MM.1S (cell line): ENCODE results near the gene ANKRD13D.

Source experiments
- DNase-seq: peaks from one replicate; pipeline ENCODE4 v3.0.0-alpha.2; 2015
- H2AFZ ChIP-seq: fragments of 300-600 bp; sonication (generic); 2 replicates; pipeline ENCODE4 v1.6.0; 2016; ENCODE audit warnings: antibody characterized with exemption, low read length
- H3F3A ChIP-seq: fragments of 300-600 bp; sonication (generic); 2 replicates; pipeline ENCODE4 v1.6.1; 2016; ENCODE audit warnings: mild to moderate bottlenecking, antibody characterized with exemption, low read length, moderate library complexity, mixed read lengths; ENCODE audit not compliant: insufficient read depth
- H3K27ac ChIP-seq: fragments of 300-600 bp; sonication (generic); 2 replicates; pipeline ENCODE4 v1.5.1; 2016; ENCODE audit warnings: mild to moderate bottlenecking, low read length
- H3K27me3 ChIP-seq: fragments of 300-600 bp; sonication (generic); replicated peaks from 2 replicates; pipeline ENCODE4 v1.6.0; 2016; ENCODE audit warnings: low read length; ENCODE audit not compliant: insufficient read depth
- H3K36me3 ChIP-seq: fragments of 300-600 bp; sonication (generic); replicated peaks from 2 replicates; pipeline ENCODE4 v1.6.1; 2016; ENCODE audit warnings: mild to moderate bottlenecking, low read length, mixed read lengths; ENCODE audit not compliant: insufficient read depth
- H3K4me1 ChIP-seq: fragments of 300-600 bp; sonication (generic); 2 replicates; pipeline ENCODE4 v1.6.1; 2016; ENCODE audit warnings: low read length, mixed read lengths
- H3K4me2 ChIP-seq: fragments of 300-600 bp; sonication (generic); 2 replicates; pipeline ENCODE4 v1.6.0; 2016; ENCODE audit warnings: low read depth, low read length
- H3K4me3 ChIP-seq: fragments of 300-600 bp; sonication (generic); 2 replicates; pipeline ENCODE4 v1.5.1; 2016; ENCODE audit warnings: low read length, mixed read lengths
- H3K79me2 ChIP-seq: fragments of 300-600 bp; sonication (generic); 2 replicates; pipeline ENCODE4 v1.6.1; 2016; ENCODE audit warnings: mixed run types, low read length, mixed read lengths
- H3K9ac ChIP-seq: fragments of 300-600 bp; sonication (generic); 2 replicates; pipeline ENCODE4 v1.6.1; 2016; ENCODE audit warnings: low read length, mixed read lengths
- H3K9me2 ChIP-seq: fragments of 300-600 bp; sonication (generic); replicated peaks from 2 replicates; pipeline ENCODE4 v1.6.1; 2016; ENCODE audit warnings: mild to moderate bottlenecking, low read length, mixed read lengths; ENCODE audit not compliant: insufficient read depth
- H3K9me3 ChIP-seq: fragments of 300-600 bp; sonication (generic); replicated peaks from 2 replicates; pipeline ENCODE4 v1.6.1; 2016; ENCODE audit warnings: mild to moderate bottlenecking, low read length, mixed read lengths; ENCODE audit not compliant: insufficient read depth
- H4K20me1 ChIP-seq: fragments of 300-600 bp; sonication (generic); 2 replicates; pipeline ENCODE4 v1.6.1; 2016; ENCODE audit warnings: mild to moderate bottlenecking, low read length, moderate library complexity, mixed read lengths; ENCODE audit not compliant: insufficient read depth
- EZH2 ChIP-seq: fragments of 300-600 bp; sonication (generic); optimal IDR thresholded peaks from 2 replicates; pipeline ENCODE3; 2017; ENCODE audit warnings: low read depth, mild to moderate bottlenecking, antibody characterized with exemption, low read length, mixed read lengths
- EZH2phosphoT487 ChIP-seq: fragments of 300-600 bp; sonication (generic); IDR thresholded peaks from 2 replicates; pipeline ENCODE4 v1.6.1; 2018; ENCODE audit warnings: antibody characterized with exemption, low read length
- TF ChIP-seq, protein P1 (sequence below): fragments of 300-600 bp; sonication (generic); IDR thresholded peaks from 2 replicates; pipeline ENCODE4 v1.5.1; 2016; ENCODE audit warnings: antibody characterized with exemption, low read length, mixed read lengths

Gene ANKRD13D

DNA sequence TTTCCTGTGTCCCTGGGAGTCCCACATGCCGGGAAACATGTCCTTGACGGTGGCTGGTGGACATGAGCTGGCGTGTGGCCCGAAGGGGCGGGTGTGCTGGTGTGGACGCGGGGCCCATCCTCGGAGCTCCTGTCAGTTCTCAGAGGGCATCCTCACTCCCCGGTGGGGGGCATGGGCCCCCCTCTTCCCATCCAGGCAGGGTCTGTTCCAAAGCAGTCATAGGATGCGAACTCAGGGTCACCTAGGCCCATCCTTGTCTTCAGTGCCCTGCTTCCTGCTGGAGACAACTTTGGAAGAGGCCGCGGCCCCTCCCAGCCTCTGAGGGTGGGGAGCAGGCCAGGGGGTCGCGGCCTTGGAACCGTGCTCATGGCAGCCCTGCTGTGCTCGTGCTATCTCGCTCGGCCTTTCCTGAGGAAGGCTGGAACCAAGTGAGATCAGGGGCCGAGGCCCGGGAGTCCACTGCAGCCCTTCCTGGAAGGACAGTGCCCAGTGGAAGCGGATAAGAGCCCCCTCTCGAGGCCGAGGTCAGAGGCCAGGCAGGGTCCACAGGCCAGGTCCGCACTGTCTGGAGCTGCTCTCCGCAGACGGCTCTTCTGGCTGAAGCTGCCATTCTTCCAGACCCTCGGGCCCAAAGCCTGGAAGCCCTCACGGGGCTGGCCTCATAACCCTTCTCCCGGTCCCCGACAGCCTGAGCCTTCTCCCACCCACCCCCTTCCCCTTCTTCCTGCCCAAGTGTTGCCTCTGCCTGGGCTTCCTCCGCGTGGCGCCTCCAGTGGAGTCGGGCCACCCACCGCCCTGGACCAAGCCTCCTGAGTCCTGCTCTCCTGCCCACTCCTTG is 14.1 kb upstream of the ANKRD13D start:
- peak overlapping the region; percentile 68; the same call in 1 of the 2 replicates for H3K4me2 ChIP-seq
- no peak overlapping the region for H3K9ac ChIP-seq
- H3K79me2 ChIP-seq: peaks cover 96% of the 10 kb centered on the region
- H3K4me3 ChIP-seq: no peak overlapping the region
- peaks cover 8% of the 10 kb centered on the region for H3K36me3 ChIP-seq
- peaks cover 35% of the 10 kb centered on the region for H4K20me1 ChIP-seq
- no peaks in the 10 kb centered on the region for H3K9me2 ChIP-seq
- H2AFZ ChIP-seq: no peak overlapping the region
- H3K27me3 ChIP-seq: no peaks in the 10 kb centered on the region
- no peaks in the 10 kb centered on the region for H3K9me3 ChIP-seq
- H3K27ac ChIP-seq: peak overlapping the region; percentile 92; the same call in 1 of the 2 replicates
- TF ChIP-seq EZH2 (no peak), EZH2phosphoT487 (no peak)
- TF ChIP-seq, protein P1, sequence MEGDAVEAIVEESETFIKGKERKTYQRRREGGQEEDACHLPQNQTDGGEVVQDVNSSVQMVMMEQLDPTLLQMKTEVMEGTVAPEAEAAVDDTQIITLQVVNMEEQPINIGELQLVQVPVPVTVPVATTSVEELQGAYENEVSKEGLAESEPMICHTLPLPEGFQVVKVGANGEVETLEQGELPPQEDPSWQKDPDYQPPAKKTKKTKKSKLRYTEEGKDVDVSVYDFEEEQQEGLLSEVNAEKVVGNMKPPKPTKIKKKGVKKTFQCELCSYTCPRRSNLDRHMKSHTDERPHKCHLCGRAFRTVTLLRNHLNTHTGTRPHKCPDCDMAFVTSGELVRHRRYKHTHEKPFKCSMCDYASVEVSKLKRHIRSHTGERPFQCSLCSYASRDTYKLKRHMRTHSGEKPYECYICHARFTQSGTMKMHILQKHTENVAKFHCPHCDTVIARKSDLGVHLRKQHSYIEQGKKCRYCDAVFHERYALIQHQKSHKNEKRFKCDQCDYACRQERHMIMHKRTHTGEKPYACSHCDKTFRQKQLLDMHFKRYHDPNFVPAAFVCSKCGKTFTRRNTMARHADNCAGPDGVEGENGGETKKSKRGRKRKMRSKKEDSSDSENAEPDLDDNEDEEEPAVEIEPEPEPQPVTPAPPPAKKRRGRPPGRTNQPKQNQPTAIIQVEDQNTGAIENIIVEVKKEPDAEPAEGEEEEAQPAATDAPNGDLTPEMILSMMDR: no peak
- peaks cover 33% of the 10 kb centered on the region for H3F3A ChIP-seq
- no peak for DNase-seq
- peaks cover 75% of the 10 kb centered on the region for H3K4me1 ChIP-seq

DNA sequence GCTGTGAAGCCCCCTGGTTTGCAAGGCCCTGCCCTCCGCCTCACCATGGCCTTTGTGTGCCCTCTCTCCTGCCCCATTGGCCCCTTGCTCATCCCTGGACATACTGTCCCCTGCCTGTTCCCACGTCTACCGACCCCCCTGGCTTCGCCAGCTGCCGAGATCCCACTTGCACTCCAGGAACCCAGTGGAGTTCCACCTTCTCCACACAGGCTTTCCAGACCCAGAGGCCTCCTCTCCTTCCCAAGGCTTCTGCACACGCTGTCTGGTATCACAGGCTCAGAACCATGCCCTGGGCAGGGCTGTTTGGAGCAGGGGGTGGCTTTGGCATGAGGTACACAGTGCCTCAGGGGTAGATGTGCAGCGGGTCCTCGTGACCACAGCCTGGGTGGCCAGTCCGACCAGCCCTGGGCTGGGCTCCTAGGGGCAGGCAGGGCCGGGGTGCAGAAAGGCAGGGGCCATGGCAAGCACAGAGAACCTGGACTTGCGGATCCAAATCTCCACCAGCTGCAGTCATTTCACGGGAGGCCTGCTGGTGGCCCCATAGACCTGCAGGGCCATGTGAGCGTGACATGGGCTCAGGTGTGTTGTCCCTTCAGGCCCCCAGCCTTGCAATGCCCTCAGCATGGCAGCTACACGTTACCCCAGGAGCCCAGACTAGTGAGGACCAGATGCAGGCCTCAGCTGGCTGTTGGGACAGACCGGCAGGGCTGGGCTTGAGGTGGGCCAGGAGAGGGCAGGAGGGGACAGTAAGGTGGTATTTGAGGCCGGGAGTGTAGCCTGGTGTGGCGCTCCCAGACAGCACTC is 13.3 kb upstream of the ANKRD13D start:
- Histone ChIP-seq H3K9ac (peak overlapping the region; percentile 67; the same call in 1 of the 2 replicates), H3K9me3 (no peaks in the 10 kb centered on the region), H3F3A (peaks cover 33% of the 10 kb centered on the region), H4K20me1 (peaks cover 27% of the 10 kb centered on the region), H3K4me1 (peaks cover 67% of the 10 kb centered on the region), H3K27me3 (no peaks in the 10 kb centered on the region), H3K36me3 (peaks cover 15% of the 10 kb centered on the region), H3K9me2 (no peaks in the 10 kb centered on the region), H3K4me3 (no peak overlapping the region), H3K4me2 (peak overlapping the region; percentile 68), H3K79me2 (peaks cover 96% of the 10 kb centered on the region), H3K27ac (peak overlapping the region; percentile 92; the same call in 1 of the 2 replicates), H2AFZ (no peak overlapping the region)
- no peak for TF ChIP-seq EZH2phosphoT487
- TF ChIP-seq, protein P1: no peak
- TF ChIP-seq EZH2: no peak
- DNase-seq: no peak

DNA sequence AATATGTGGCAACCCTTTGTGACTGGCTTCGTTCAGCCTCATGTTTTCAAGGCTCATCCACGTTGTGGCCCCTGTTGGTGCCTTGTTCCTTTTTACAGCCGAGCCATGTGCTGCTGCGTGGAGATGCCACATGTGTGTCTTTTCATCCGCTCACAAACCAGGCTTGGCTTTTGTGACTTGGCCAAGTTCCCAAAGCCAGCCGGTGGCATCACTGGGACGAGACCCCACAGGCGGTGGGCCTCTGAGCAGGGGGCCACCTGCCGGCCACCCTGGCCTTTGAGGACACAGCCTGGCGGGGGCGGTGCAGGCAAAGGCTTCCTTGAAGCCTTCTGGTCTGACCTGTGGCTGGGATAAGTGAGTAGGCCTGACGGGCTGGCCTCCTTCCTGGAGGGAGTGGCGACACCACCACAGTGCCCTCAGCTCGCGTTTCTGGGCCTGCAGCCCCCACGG is 12.3 kb upstream of the ANKRD13D start:
- Histone ChIP-seq H3F3A (peaks cover 27% of the 10 kb centered on the region), H3K27me3 (no peaks in the 10 kb centered on the region), H3K79me2 (peaks cover 96% of the 10 kb centered on the region), H3K4me1 (peaks cover 57% of the 10 kb centered on the region), H3K4me3 (peak overlapping the region; percentile 25; the same call in 1 of the 2 replicates), H3K9ac (peak overlapping the region; percentile 67), H2AFZ (no peak overlapping the region), H3K4me2 (peak overlapping the region; percentile 68), H3K9me2 (no peaks in the 10 kb centered on the region), H3K9me3 (no peaks in the 10 kb centered on the region), H3K27ac (peak overlapping the region; percentile 92), H4K20me1 (peaks cover 17% of the 10 kb centered on the region), H3K36me3 (peaks cover 17% of the 10 kb centered on the region)
- TF ChIP-seq, protein P1: peak; percentile 54
- no peak for TF ChIP-seq EZH2
- DNase-seq: peak; percentile 57
